Heart left ventricle (tissue), 16 donors: ENCODE measurements around the gene MYB. TPM values are rescaled to one million over a fixed set of nuclear protein-coding genes. Genes with fewer than 3 reads are reported as not detected.

Experiments
- ATAC-seq, 4 donors: fragments of 200-7000 bp; cut with Tn5 transposase; one replicate each; pipeline ENCODE4 v1.9.1; 2020 to 2022; ENCODE audit warnings: moderate library complexity in 4 of 4, mild to moderate bottlenecking in 3 of 4, moderate number of reproducible peaks in 1 of 4
- DNase-seq, 5 donors: peaks; one replicate each; pipeline ENCODE4 v3.0.0-alpha.2; 2020
- H3K27ac ChIP-seq, 12 donors: fragments of 200-600 bp; sonication (generic) in 4 of 12; one replicate each; pipeline versions ENCODE4 v1.5.0 to v1.8.0; 2016 to 2022; ENCODE audit warnings: mild to moderate bottlenecking in 2 of 12
- H3K27me3 ChIP-seq, 9 donors: fragments of 200-600 bp; sonication (generic) in 2 of 9; one replicate each; pipeline versions ENCODE4 v1.5.1 to v1.8.0; 2016 to 2022; ENCODE audit warnings: mild to moderate bottlenecking in 3 of 9
- H3K36me3 ChIP-seq, 9 donors: fragments of 200-600 bp; sonication (generic) in 2 of 9; one replicate each; pipeline versions ENCODE4 v1.5.0 to v1.8.0; 2018 to 2022; ENCODE audit warnings: mild to moderate bottlenecking in 2 of 9
- H3K4me1 ChIP-seq, 12 donors: fragments of 200-600 bp; sonication (generic) in 4 of 12; one replicate each; pipeline versions ENCODE4 v1.5.0 to v1.8.0; 2016 to 2022; ENCODE audit warnings: mild to moderate bottlenecking in 3 of 12
- H3K4me3 ChIP-seq, 12 donors: fragments of 200-600 bp; sonication (generic) in 4 of 12; one replicate each; pipeline versions ENCODE4 v1.5.0 to v1.8.0; 2017 to 2022; ENCODE audit warnings: mild to moderate bottlenecking in 9 of 12, moderate library complexity in 4 of 12
- H3K9me3 ChIP-seq, 12 donors: fragments of 200-600 bp; sonication (generic) in 4 of 12; one replicate each; pipeline versions ENCODE4 v1.5.0 to v1.8.0; 2016 to 2022; ENCODE audit warnings: mild to moderate bottlenecking in 1 of 12
- POLR2A ChIP-seq, 2 donors: fragments of 450-650 bp; IDR thresholded peaks; one replicate each; pipeline ENCODE4 v1.6.1; 2017; ENCODE audit warnings: antibody characterized with exemption in 2 of 2, mild to moderate bottlenecking in 2 of 2, moderate library complexity in 2 of 2
- WGBS, 4 donors: extraction: QIAGEN DNeasy Blood & Tissue Kit in 2 of 4; methylation state at CpG; one replicate each; pipeline versions ENCODE4 v1.1.5 to v1.1.7; 2013 to 2018; 5-methylcytosine and 5-hydroxymethylcytosine counted together
- intact Hi-C, 10 donors: fragments of 100-400 bp; cut with DNase I; formaldehyde crosslinking; loops; one replicate each; pipeline versions ENCODE4 v1.11.1 to v1.14.2; 2022
- polyA plus RNA-seq, 2 donors: library from polyadenylated mRNA; stranded (reverse); fragments of 200-250 nt; gene quantifications; one replicate each; pipeline ENCODE4 v1.2.3, GENCODE V29; 2013
- total RNA-seq, 9 donors: library from RNA; depleted of rRNA in 2 of 9; stranded (reverse); fragments of >200 nt in 2 of 9; fragmentation: NEBNext Ultra II Directional in 3 of 9; extraction: Animal tissue kit (Norgen Biotek cat#: 25700) in 3 of 9; gene quantifications; one replicate each; pipeline versions ENCODE4 v1.1.0 to v1.2.4, GENCODE V29; 2016 to 2023
- TF ChIP-seq, protein P1 (sequence below), 12 donors: fragments of 200-600 bp; sonication (generic) in 4 of 12; IDR thresholded peaks; one replicate each; pipeline versions ENCODE4 v1.5.0 to v1.8.0; 2018 to 2022; ENCODE audit warnings: antibody characterized with exemption in 12 of 12, mild to moderate bottlenecking in 5 of 12
- donor health status: ischemic (EF 13 %, LVEDD 7.1; RV severe dilation, severe dysfunction).
- donor health status: healthy with polysubstance abuse.
- donor health status: DM: no; HTN: yes; CAD: no.
- donor health status: DM: no; HTN: no; CAD: no.
- donor health status: ischemic (EF 25% LVEDD 6.9; RV normal size, moderate dysfunction).
- donor health status: ischemic (EF 25% LVEDD 5.7; RV mildly dilated, moderate dysfunction).
- donor health status: healthy.
- donor health status: DM: yes; HTN: yes; CAD: no.
- donor health status: ischemic (EF 35%, LVEDD 5.7; RV mildly dilated, moderate dysfunction).
- donor health status: nonischemic (EF 11% LVEDD 7.7; RV severe dilation, severe dysfunction).
- donor health status: DM: yes; HTN: yes; CAD: no.
- donor health status: PGD.
- donor health status: ischemic (EF 29% LVEDD 5.4; RV normal size, mild dysfunction).
- donor health status: nonischemic (EF 23%, LVEDD 6.1; RV moderate dilation, normal function).

The MYB gene
- total and polyA plus RNA-seq, 11 donors: 0.12 to 0.53 (median 0.20) TPM; not detected in 8

DNA sequence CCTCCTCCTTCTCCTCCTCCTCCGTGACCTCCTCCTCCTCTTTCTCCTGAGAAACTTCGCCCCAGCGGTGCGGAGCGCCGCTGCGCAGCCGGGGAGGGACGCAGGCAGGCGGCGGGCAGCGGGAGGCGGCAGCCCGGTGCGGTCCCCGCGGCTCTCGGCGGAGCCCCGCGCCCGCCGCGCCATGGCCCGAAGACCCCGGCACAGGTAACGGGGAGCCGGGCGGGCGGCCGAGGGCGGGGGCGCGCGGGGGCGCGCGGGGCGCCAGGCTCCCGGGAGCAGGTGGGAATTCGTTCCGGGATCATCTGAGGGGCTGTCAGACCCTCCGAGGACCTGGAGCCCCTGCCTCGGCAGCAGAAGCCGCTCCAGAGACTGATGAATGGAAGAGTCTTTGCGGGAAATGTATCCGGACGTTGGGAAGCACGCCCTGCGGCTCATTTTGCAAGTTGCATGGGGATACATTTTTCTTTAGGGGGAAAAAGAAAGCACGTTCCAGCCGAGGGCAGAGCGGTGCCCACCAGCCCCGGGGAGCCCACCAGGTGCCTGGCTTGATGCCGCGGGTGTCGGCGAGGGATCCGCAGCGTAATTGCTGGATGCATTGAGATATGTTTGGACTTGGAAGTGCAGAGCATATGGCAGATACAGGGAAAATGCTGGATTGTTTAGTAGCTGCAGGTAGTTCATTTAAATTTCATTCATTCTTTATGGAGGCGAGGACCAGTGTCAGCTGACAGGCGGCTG is 394 bp downstream of the MYB start:
- DNase-seq: peak in 1 of 5 donors; percentile 57
- intact Hi-C loops: loop anchor here in 1 of 10 donors (10.0 kb wide), 1 partner anchor 1317 kb away; no protein-coding TSS in a partner anchor
- peaks cover 7 to 46% (median 34%) of the 10 kb centered on the region in 9 donors for H3K27me3 ChIP-seq
- ATAC-seq: peak in 2 of 4 donors; percentile 19 to 29
- no peaks in the 10 kb centered on the region for H3K36me3 ChIP-seq
- H3K4me1 ChIP-seq: peaks cover 0 to 40% (median 19%) of the 10 kb centered on the region in 12 donors
- H3K4me3 ChIP-seq: peak overlapping the region; percentile 29 to 72 (median 55)
- no peaks in the 10 kb centered on the region for H3K9me3 ChIP-seq
- no peak for TF ChIP-seq POLR2A (IDR thresholded peaks at IDR 0.05)
- TF ChIP-seq, protein P1, sequence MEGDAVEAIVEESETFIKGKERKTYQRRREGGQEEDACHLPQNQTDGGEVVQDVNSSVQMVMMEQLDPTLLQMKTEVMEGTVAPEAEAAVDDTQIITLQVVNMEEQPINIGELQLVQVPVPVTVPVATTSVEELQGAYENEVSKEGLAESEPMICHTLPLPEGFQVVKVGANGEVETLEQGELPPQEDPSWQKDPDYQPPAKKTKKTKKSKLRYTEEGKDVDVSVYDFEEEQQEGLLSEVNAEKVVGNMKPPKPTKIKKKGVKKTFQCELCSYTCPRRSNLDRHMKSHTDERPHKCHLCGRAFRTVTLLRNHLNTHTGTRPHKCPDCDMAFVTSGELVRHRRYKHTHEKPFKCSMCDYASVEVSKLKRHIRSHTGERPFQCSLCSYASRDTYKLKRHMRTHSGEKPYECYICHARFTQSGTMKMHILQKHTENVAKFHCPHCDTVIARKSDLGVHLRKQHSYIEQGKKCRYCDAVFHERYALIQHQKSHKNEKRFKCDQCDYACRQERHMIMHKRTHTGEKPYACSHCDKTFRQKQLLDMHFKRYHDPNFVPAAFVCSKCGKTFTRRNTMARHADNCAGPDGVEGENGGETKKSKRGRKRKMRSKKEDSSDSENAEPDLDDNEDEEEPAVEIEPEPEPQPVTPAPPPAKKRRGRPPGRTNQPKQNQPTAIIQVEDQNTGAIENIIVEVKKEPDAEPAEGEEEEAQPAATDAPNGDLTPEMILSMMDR (IDR thresholded peaks at IDR 0.05): no peak
- WGBS, 4 donors: 0 to 1% (median 1%) methylated on average over 37 to 62 of the region's 62 CpGs
- no peak overlapping the region for H3K27ac ChIP-seq

DNA sequence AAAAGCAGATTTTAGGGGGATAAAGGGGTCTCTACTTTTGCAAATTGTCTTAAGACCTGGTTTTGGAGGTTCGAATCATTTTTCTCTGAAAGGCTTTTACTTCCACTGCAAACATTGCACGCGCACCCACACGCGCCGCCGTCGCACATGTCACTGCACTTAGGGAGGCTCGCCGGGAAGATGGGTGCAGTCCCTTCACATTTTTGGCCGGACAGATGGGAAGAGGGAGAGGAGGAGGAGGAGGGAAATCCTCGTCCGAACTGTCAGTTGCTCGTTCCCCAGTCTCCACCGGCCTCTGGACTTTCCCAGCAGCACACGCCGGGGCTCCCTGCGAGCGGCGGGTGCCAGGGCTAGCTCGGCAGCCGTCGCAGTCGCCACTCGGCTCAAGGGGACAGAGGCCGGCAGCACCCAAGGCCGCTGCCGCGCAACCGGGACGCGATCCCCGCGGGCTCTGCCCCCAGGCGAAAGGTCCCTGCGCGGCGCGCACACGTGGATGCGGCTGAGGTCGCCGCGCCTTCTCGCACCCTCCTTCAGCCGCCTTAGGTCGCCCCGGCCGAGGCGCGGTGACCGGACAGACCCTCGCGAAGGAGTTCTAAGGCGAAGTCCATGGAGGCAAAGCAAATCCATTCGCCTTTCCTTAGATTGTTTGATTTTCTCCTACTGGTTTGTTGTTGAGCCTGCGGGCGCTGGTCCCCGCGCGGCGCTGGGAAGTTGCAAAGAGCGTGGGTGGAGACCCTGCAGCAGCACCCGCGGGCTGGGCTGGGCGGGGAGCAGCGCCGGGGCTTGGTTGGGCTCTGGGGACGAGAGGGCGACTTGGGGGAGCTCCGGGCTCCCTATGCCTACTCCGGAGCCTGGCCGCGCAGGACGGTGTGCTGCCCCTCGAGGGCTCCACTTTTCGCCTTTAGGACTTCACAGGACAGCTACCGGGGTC is 1.2 kb downstream of the MYB start:
- Histone ChIP-seq H3K36me3 (no peaks in the 10 kb centered on the region), H3K27ac (no peak overlapping the region), H3K9me3 (no peaks in the 10 kb centered on the region), H3K4me1 (peaks cover 0 to 36% (median 19%) of the 10 kb centered on the region in 12 donors), H3K4me3 (peak overlapping the region; percentile 41 to 72 (median 55)), H3K27me3 (peaks cover 7 to 54% (median 34%) of the 10 kb centered on the region in 9 donors)
- ATAC-seq (peak in 3 of 4 donors; percentile 30 to 42 (median 36)), DNase-seq (peak in 2 of 5 donors; percentile 21 to 63)
- 0 to 1% (median 1%) methylated on average over 56 to 78 of the region's 78 CpGs for WGBS, 4 donors
- intact Hi-C loops: loop anchor here in 1 of 10 donors (10.0 kb wide), 1 partner anchor 1318 kb away; no protein-coding TSS in a partner anchor
- TF ChIP-seq, protein P1 (IDR thresholded peaks at IDR 0.05): no peak
- no peak for TF ChIP-seq POLR2A (IDR thresholded peaks at IDR 0.05)

DNA sequence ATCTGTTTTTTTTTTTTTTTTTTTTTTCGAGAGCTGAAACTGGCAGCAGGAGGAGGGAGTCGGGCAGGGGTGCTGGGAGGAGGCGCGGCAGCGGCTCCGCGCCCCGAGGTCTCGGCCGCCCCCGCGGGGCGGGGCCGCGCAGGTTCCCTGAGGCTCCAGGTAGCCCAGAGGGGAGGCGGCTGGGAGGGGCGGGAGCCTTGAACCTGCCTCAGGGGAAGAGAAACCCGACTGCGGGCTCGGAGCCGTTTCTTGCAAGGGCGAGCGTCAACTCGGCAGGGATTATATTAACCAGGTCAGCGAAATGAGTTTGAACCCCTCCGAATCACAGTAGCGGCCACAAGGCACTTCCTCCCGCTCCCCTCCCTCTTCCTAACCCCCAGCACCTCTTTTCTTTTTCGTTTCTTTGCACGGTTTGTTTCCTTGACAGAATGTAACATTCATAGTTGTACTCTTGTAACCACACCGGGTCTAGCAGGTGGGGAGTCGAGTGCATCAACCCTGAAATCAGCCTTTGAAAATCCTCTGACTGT is 2.0 kb downstream of the MYB start:
- DNase-seq (peak in 2 of 5 donors; percentile 21 to 65), ATAC-seq (peak in 1 of 4 donors; percentile 13)
- intact Hi-C loops: loop anchor here in 1 of 10 donors (10.0 kb wide), 1 partner anchor 1318 kb away; no protein-coding TSS in a partner anchor
- no peaks in the 10 kb centered on the region for H3K36me3 ChIP-seq
- H3K9me3 ChIP-seq: no peaks in the 10 kb centered on the region
- peaks cover 0 to 36% (median 19%) of the 10 kb centered on the region in 12 donors for H3K4me1 ChIP-seq
- H3K27ac ChIP-seq: no peak overlapping the region
- TF ChIP-seq POLR2A (IDR thresholded peaks at IDR 0.05): no peak
- TF ChIP-seq, protein P1 (IDR thresholded peaks at IDR 0.05): no peak
- peaks cover 7 to 60% (median 35%) of the 10 kb centered on the region in 9 donors for H3K27me3 ChIP-seq
- 1 to 2% (median 1%) methylated on average over 30 to 32 of the region's 32 CpGs for WGBS, 4 donors
- H3K4me3 ChIP-seq: peak overlapping the region; percentile 41 to 72 (median 55)
